Activated CD4-positive, alpha-beta T cell treated with anti-CD3 and anti-CD28 coated beads, Interleukin-2, amount 50 U/mL, for 4 hours (primary cell): ENCODE measurements around the gene PSMB2.

Experiments used
- DNase-seq, 2 experiments: peaks; one replicate each; pipeline ENCODE4 v3.0.0-alpha.2; 2020

Gene PSMB2

GRCh38 chr1:35555601-35556477 is 85.5 kb downstream of the PSMB2 start:
- no peak for DNase-seq

- no peak for DNase-seq
Observed at GRCh38 chr1:35555212-35555584, 86.1 kb downstream of the PSMB2 start.

DNA sequence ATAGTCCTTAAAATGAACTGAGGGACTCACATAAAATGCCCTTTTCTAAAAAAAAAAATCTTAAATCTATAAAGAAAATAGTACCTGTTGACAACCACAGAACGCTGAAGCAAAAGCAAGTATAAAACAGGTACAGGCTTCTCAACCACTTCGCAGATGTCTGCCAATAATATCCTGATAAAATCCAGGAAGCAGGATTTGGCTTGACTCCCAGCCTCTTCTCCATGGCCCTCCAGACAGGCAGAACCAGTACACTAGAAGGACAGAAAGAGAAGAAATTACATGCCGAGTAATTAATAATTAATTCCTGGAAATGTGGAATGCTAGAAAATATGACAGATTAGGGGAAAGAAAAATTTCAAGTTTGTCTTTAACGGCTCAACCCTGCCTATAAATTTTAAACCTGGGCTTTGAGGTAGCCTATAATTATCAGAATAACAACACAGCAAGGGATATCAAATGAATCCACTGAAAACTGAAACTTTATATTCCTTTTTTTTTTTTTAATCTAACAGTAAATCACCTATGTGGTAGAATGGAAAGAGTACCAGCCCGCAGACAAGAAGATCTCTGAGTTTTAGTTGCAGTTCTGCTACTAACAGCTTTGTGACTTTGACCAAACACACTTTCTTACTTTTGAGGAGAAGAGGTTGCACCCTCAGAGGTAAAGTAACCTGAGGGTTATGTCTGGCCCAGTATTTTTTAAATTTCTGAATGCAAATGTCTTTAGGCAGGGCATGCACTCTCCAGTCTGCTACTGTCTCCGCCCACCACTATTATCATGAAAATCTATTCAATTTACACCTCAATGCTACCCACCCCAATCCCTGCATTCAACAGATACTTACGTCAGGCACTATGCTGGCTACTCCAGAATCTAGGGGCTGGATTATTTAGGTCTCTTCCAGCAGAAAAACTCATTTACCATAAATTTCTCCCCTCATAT is 86.8 kb downstream of the PSMB2 start:
- no peak for DNase-seq

DNA sequence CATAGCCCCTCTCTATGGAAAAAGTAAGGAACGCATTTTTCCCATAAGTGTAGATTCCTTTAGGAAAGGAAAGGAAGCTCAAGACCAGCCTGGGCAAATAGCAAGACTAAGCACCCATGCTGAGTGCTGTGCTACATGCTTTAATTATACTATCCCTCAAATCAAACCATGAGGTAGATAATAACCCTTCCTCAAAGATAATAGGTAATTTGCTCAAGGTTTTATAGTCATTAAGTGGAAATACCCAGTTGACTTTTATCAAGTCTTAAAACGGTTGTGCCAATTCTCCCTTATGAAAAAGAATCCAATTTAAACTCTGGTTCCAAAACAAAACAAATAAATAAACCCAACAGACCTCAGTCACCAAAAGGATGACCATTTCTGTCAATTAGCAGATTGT is 87.5 kb downstream of the PSMB2 start:
- no peak for DNase-seq
